HG03045 (cell line): ENCODE data around the gene MBP.
"Not testable (repeated sequence)": the region's sequence is repeated elsewhere in the genome, so short reads cannot be mapped to it uniquely, and the experiment has no call there.

ENCODE experiments used
- ATAC-seq: cut with Tn5 transposase; IDR thresholded peaks from one replicate; pipeline ENCODE4 v1.9.1; 2021; ENCODE audit warnings: mild to moderate bottlenecking, moderate library complexity; ENCODE audit not compliant: unreplicated experiment

The MBP gene

GRCh38 chr18:76979111-76979751 lies 153.4 kb downstream of the MBP start:
- no peak for ATAC-seq

- no peak for ATAC-seq
These were observed 154.0 kb downstream of the MBP start for GRCh38 chr18:76978616-76979015.

GRCh38 chr18:76977684-76978232 lies 154.8 kb downstream of the MBP start:
- ATAC-seq, result no peak

- ATAC-seq, result no peak
These were observed 155.4 kb downstream of the MBP start for GRCh38 chr18:76977108-76977621.

- ATAC-seq, result no peak
These were observed 156.9 kb downstream of the MBP start for GRCh38 chr18:76975577-76976110.

- ATAC-seq, result no peak
These were observed 158.2 kb downstream of the MBP start for GRCh38 chr18:76974386-76974785.

- ATAC-seq, result no peak
These were observed 158.9 kb downstream of the MBP start for GRCh38 chr18:76973520-76974266.

GRCh38 chr18:76972846-76973519 lies 159.6 kb downstream of the MBP start:
- ATAC-seq, result no peak

- no peak for ATAC-seq
These were observed 160.3 kb downstream of the MBP start for GRCh38 chr18:76972241-76972640.

GRCh38 chr18:76970770-76971559 lies 161.6 kb downstream of the MBP start:
- no peak for ATAC-seq

- ATAC-seq, result no peak
These were observed 164.7 kb downstream of the MBP start for GRCh38 chr18:76967721-76968472.

GRCh38 chr18:76967299-76967698 lies 165.3 kb downstream of the MBP start:
- not testable (repeated sequence) for ATAC-seq

- ATAC-seq, result not testable (repeated sequence)
These were observed 166.9 kb downstream of the MBP start for GRCh38 chr18:76965555-76966151.

- ATAC-seq, result no peak
These were observed 168.6 kb downstream of the MBP start for GRCh38 chr18:76963936-76964335.

- no peak for ATAC-seq
These were observed 169.7 kb downstream of the MBP start for GRCh38 chr18:76962851-76963250.

- no peak for ATAC-seq
These were observed 172.0 kb downstream of the MBP start for GRCh38 chr18:76960528-76961035.

- ATAC-seq, result no peak
These were observed 173.0 kb downstream of the MBP start for GRCh38 chr18:76959605-76960004.

GRCh38 chr18:76958692-76959341 lies 173.8 kb downstream of the MBP start:
- no peak for ATAC-seq
